Endothelial cell of umbilical vein (primary cell): ENCODE results near the gene IGFBP3.

Experiments used
- EZH2 ChIP-seq: IDR thresholded peaks from 2 replicates; pipeline ENCODE4 v1.6.1; 2012; ENCODE audit warnings: borderline replicate concordance, low read depth, mild to moderate bottlenecking, moderate library complexity, low read length, inconsistent platforms; ENCODE audit not compliant: severe bottlenecking
- POLR2A ChIP-seq: IDR thresholded peaks from 2 replicates; pipeline ENCODE4 v1.6.1; 2012; ENCODE audit warnings: low read depth, mild to moderate bottlenecking, control low read depth, low read length
- TF ChIP-seq, protein P1 (sequence below), 2 donors: IDR thresholded peaks; 1 replicate in 1 of 2; 2 replicates in 1 of 2; pipeline ENCODE4 v1.5.1; 2011; ENCODE audit warnings: low read length in 2 of 2, mild to moderate bottlenecking in 2 of 2, moderate library complexity in 2 of 2, control low read depth in 1 of 2, inconsistent platforms in 1 of 2, low read depth in 1 of 2; ENCODE audit not compliant: insufficient read depth in 1 of 2; ENCODE audit errors: extremely low read depth in 1 of 2

DNA sequence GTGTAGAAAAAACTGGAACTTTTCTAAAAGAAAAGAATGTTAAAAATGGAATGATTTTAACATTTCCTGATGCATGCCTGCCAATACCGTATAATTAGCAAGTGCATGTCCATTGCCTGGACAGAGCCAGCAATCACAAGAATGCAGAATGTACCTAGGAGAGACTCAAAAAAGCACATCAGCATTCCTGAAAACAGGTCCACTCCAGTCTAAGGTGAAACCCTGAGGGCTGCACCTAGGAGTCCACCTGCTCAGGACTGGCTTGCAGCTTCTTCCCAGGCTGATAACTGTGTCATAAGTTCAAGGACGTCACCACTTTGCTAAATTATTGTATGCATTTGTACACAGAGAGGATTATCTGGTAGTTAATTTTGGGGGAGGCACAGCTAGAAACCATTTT is 53.6 kb downstream of the IGFBP3 start:
- TF ChIP-seq, protein P1, sequence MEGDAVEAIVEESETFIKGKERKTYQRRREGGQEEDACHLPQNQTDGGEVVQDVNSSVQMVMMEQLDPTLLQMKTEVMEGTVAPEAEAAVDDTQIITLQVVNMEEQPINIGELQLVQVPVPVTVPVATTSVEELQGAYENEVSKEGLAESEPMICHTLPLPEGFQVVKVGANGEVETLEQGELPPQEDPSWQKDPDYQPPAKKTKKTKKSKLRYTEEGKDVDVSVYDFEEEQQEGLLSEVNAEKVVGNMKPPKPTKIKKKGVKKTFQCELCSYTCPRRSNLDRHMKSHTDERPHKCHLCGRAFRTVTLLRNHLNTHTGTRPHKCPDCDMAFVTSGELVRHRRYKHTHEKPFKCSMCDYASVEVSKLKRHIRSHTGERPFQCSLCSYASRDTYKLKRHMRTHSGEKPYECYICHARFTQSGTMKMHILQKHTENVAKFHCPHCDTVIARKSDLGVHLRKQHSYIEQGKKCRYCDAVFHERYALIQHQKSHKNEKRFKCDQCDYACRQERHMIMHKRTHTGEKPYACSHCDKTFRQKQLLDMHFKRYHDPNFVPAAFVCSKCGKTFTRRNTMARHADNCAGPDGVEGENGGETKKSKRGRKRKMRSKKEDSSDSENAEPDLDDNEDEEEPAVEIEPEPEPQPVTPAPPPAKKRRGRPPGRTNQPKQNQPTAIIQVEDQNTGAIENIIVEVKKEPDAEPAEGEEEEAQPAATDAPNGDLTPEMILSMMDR (IDR thresholded peaks at IDR 0.05; ENCODE audit: extremely low read depth in 1 of 2, insufficient read depth in 1 of 2, low read depth in 1 of 2, low read length in 2 of 2) = no peak
- TF ChIP-seq POLR2A = no peak
- no peak for TF ChIP-seq EZH2
